GM13977 (cell line): ENCODE measurements around the gene ITGBL1.
A peak's percentile ranks its signal among the peaks of the same experiment; 100 is the strongest.

Source experiments
- DNase-seq: peaks from one replicate; pipeline ENCODE4 v3.0.0; 2012; ENCODE audit warnings: low spot score
- in situ Hi-C: fragments of 300-500 bp; cut with MboI; formaldehyde crosslinking; loops from one replicate; pipeline ENCODE4 v1.12.0; 2022; ENCODE audit warnings: low sequenced_read_pairs, low pct_unique_long_range_greater_than_20kb, mixed read lengths, inconsistent platforms; ENCODE audit not compliant: unreplicated experiment
- TF ChIP-seq, protein P1 (sequence below): IDR thresholded peaks from 2 replicates; pipeline ENCODE4 v1.5.1; 2012; ENCODE audit warnings: mild to moderate bottlenecking, control low read depth; ENCODE audit not compliant: insufficient read depth; ENCODE audit errors: extremely low read depth, missing control alignments

Gene ITGBL1

DNA sequence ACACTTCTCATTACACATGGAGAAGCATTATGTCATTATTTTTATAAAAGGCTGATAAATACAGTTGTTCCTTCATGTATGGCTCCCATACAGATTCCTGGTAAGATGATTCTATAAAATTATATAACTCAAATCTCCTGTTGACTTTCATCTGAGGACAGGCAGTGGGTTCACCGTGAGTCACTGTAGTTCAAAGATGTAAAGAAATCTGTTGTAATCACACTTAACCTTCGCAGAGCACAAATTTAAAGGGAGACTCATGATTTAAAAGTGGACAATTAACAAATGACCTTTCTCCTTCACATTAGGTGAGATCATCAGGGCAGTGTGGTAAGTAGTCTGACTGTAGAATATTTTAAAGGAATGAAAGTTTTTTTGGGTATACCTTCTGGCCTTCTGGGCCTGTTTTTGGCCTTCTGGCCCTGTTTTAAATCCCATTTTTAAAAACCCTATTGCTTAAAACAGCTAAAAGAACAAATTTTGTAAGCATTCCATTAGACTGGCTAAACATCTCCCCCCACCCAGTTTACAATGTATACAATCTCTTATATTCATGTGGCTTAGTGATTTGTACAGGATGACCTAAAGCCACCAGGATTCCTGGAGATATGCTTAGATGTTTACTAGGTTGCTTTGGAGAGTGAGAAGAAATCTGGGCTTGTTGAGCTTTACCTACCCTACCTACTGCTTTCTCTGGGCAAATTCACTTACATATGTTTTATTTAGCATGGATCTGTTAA lies 171.2 kb downstream of the ITGBL1 start:
- no peak for DNase-seq
- TF ChIP-seq, protein P1, sequence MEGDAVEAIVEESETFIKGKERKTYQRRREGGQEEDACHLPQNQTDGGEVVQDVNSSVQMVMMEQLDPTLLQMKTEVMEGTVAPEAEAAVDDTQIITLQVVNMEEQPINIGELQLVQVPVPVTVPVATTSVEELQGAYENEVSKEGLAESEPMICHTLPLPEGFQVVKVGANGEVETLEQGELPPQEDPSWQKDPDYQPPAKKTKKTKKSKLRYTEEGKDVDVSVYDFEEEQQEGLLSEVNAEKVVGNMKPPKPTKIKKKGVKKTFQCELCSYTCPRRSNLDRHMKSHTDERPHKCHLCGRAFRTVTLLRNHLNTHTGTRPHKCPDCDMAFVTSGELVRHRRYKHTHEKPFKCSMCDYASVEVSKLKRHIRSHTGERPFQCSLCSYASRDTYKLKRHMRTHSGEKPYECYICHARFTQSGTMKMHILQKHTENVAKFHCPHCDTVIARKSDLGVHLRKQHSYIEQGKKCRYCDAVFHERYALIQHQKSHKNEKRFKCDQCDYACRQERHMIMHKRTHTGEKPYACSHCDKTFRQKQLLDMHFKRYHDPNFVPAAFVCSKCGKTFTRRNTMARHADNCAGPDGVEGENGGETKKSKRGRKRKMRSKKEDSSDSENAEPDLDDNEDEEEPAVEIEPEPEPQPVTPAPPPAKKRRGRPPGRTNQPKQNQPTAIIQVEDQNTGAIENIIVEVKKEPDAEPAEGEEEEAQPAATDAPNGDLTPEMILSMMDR = no peak
- in situ Hi-C loops = loop anchor here (25.0 kb wide), 1 partner anchor 89 kb away; no protein-coding TSS in a partner anchor

GRCh38 chr13:101624210-101624922 lies 171.9 kb downstream of the ITGBL1 start:
- TF ChIP-seq, protein P1 = no peak
- no peak for DNase-seq
- in situ Hi-C loops = loop anchor here (25.0 kb wide), 1 partner anchor 88 kb away; no protein-coding TSS in a partner anchor

GRCh38 chr13:101624981-101625380 lies 172.5 kb downstream of the ITGBL1 start:
- TF ChIP-seq, protein P1 = no peak
- DNase-seq = no peak
- in situ Hi-C loops = loop anchor here (25.0 kb wide), 1 partner anchor 87 kb away; no protein-coding TSS in a partner anchor

DNA sequence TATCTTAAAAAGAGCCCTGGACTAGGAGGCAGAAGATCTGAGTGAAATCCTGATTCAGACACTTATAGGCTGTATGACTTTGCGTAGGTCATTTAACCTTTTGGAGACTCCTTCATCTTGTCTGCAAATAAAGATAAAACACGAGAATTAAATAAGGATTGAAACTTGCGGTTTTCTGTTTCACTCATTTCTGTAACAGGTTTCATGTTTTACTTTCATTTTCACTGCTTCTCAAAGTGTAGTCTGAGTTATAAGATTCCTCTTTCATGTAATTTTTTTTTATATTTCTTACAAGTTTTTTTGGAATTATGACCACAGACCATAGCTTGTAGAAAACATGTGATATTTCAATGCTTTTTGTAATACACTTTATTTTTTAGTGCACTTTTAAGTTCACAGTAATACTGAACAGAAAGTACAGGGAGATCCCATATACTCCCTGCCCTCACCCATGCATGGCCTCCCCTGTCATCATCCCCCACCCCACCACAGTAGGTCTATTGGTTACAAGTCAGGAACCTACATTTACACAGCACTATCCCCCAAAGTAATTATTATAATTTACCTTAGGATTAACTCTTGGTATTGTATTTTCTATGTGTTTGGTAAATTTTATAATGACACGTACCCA lies 174.6 kb downstream of the ITGBL1 start:
- TF ChIP-seq, protein P1 = no peak
- DNase-seq = peak; percentile 15
- in situ Hi-C loops = no loop called here

DNA sequence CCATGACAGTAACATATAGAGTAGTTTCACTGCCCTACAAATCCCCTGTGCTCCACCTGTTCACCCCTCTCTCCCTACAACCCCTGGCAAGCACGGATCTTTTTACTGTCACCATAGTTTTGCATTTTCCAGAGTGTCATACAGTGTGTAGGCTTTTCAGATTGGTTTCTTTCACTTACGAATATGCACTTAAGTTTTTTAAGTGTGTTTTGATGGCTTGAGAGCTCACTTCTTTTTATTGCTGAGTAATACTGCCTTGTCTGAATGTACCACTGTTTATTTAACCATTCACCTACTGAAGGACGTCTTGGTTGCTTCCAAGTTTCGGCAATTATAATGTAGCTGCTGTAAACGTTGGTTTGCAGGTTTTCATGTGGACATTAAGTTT lies 175.1 kb downstream of the ITGBL1 start:
- DNase-seq = no peak
- TF ChIP-seq, protein P1 = no peak
- in situ Hi-C loops = no loop called here

DNA sequence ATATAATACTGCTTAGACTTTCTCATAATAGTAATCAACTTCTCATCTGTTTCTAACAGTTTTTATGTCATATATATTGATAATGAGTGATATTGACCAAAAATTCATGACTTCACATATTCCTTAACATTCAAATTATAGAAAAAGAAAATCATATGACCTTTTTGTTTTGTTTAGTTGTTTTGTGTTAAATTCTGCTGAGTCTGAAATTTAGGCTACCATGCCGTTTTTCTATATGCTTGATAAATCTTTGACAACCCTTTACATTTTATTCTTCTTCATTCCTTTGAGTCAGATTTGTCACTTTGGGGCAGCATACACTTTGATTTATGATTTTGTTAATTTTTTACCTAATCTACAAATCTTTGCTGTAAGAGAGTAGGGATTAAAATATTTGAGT lies 176.4 kb downstream of the ITGBL1 start:
- DNase-seq = no peak
- TF ChIP-seq, protein P1 = no peak
- in situ Hi-C loops = no loop called here
